H1 (cell line): ENCODE data around the gene DPY19L1.

ENCODE experiments used
- CHD7 ChIP-seq: fragments of 300-600 bp; sonication (generic); IDR thresholded peaks from 2 replicates; pipeline ENCODE4 v1.7.1; 2012; ENCODE audit warnings: low read length, moderate library complexity, mild to moderate bottlenecking, inconsistent platforms; ENCODE audit not compliant: insufficient replicate concordance
- EZH2 ChIP-seq: fragments of 200-600 bp; sonication (generic); IDR thresholded peaks from 2 replicates; pipeline ENCODE4 v1.7.1; 2012; ENCODE audit warnings: low read depth, mild to moderate bottlenecking, moderate library complexity, low read length, inconsistent platforms; ENCODE audit not compliant: severe bottlenecking
- GABPA ChIP-seq: IDR thresholded peaks from 2 replicates; pipeline ENCODE4 v1.6.1; 2011; ENCODE audit warnings: mild to moderate bottlenecking, low read length, moderate library complexity, borderline replicate concordance; ENCODE audit not compliant: insufficient read depth
- JUND ChIP-seq: IDR thresholded peaks from 2 replicates; pipeline ENCODE4 v1.6.1; 2011; ENCODE audit warnings: mild to moderate bottlenecking, improper control_type of control experiment, low read length
- POLR2A ChIP-seq, 2 experiments: IDR thresholded peaks; 1 replicate in 1 of 2; 2 replicates in 1 of 2; pipeline ENCODE4 v1.6.1; 2011; ENCODE audit warnings: low read depth in 2 of 2, low read length in 2 of 2, mild to moderate bottlenecking in 2 of 2; ENCODE audit errors: control extremely low read depth in 1 of 2
- RNF2 ChIP-seq: fragments of 200-900, 300-1000 bp; sonication (generic); IDR thresholded peaks from 2 replicates; pipeline ENCODE4 v1.7.1; 2016; ENCODE audit warnings: borderline replicate concordance, low read depth, mild to moderate bottlenecking, antibody characterized with exemption, low read length; ENCODE audit not compliant: poor library complexity, severe bottlenecking; ENCODE audit errors: missing control alignments
- SUZ12 ChIP-seq: fragments of 200-600 bp; sonication (generic); IDR thresholded peaks from 2 replicates; pipeline ENCODE4 v1.6.1; 2012; ENCODE audit warnings: mild to moderate bottlenecking, inconsistent platforms, low read length, moderate library complexity, mixed read lengths
- TF ChIP-seq, protein P1 (sequence below), 3 experiments: IDR thresholded peaks; 1 replicate in 2 of 3; 2 replicates in 1 of 3; pipeline versions ENCODE4 v1.5.1 to v1.6.1; 2011; ENCODE audit warnings: low read length in 3 of 3, mild to moderate bottlenecking in 3 of 3, inconsistent platforms in 2 of 3, low read depth in 1 of 3, moderate library complexity in 1 of 3; ENCODE audit not compliant: insufficient read depth in 1 of 3; ENCODE audit errors: control extremely low read depth in 1 of 3

DNA sequence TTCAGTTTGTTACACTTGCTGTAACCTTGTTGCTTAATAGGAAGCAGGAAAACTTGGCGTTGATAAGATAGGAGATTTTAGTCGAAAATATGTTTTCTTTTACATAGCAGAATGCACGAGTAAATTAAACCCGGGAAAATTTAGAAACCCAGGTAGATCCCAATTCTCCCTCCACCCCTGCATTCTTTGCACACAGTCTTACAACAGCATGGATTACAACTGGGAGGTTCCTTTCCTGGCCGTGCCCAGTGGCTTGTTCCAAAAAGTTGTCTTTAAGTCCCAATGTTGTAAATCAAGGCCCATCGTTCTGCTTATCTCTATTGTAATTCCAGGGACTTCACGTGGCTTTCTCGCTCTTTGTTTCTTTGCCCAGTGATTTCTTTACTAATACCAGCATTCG, 1.1 kb upstream of the DPY19L1 start:
- TF ChIP-seq POLR2A (IDR thresholded peaks at IDR 0.05; ENCODE audit: control extremely low read depth in 1 of 2, low read depth in 2 of 2, low read length in 2 of 2) = no peak; a peak in 1 of 3 replicates
- no peak for TF ChIP-seq EZH2
- TF ChIP-seq, protein P1, sequence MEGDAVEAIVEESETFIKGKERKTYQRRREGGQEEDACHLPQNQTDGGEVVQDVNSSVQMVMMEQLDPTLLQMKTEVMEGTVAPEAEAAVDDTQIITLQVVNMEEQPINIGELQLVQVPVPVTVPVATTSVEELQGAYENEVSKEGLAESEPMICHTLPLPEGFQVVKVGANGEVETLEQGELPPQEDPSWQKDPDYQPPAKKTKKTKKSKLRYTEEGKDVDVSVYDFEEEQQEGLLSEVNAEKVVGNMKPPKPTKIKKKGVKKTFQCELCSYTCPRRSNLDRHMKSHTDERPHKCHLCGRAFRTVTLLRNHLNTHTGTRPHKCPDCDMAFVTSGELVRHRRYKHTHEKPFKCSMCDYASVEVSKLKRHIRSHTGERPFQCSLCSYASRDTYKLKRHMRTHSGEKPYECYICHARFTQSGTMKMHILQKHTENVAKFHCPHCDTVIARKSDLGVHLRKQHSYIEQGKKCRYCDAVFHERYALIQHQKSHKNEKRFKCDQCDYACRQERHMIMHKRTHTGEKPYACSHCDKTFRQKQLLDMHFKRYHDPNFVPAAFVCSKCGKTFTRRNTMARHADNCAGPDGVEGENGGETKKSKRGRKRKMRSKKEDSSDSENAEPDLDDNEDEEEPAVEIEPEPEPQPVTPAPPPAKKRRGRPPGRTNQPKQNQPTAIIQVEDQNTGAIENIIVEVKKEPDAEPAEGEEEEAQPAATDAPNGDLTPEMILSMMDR (IDR thresholded peaks at IDR 0.05; ENCODE audit: control extremely low read depth in 1 of 3, insufficient read depth in 1 of 3, low read depth in 1 of 3, low read length in 3 of 3) = no peak
- TF ChIP-seq GABPA = no peak
- TF ChIP-seq JUND = no peak
- no peak for TF ChIP-seq RNF2
- no peak for TF ChIP-seq SUZ12
- TF ChIP-seq CHD7 = no peak
